Brain microvascular endothelial cell (primary cell): ENCODE data around the gene MYL6.

Experiments
- DNase-seq: peaks from one replicate; pipeline ENCODE4 v3.0.0-alpha.2; 2020
- H3K27ac ChIP-seq: fragments of 250-450 bp; sonication (Bioruptor Pico); 2 replicates; pipeline ENCODE4 v1.5.1; 2020; ENCODE audit warnings: mild to moderate bottlenecking, moderate library complexity
- H3K27me3 ChIP-seq: fragments of 250-450 bp; sonication (Bioruptor Pico); replicated peaks from 2 replicates; pipeline ENCODE4 v1.5.1; 2020; ENCODE audit warnings: mild to moderate bottlenecking
- H3K36me3 ChIP-seq: fragments of 250-450 bp; sonication (Bioruptor Pico); replicated peaks from 2 replicates; pipeline ENCODE4 v1.5.1; 2020; ENCODE audit warnings: mild to moderate bottlenecking
- H3K4me3 ChIP-seq: 2 replicates; pipeline ENCODE4 v1.5.1; 2011; ENCODE audit warnings: low read depth, mild to moderate bottlenecking, control low read depth, low read length, moderate library complexity
- in situ Hi-C: cut with HindIII; loops from 2 replicates; pipeline ENCODE4 v1.10.0; 2017; ENCODE audit warnings: low sequenced_read_pairs, low pct_ligation_motif_present
- TF ChIP-seq, protein P1 (sequence below): IDR thresholded peaks from 2 replicates; pipeline ENCODE4 v1.5.1; 2011; ENCODE audit warnings: low read depth, mild to moderate bottlenecking, moderate library complexity, low read length, control low read depth, inconsistent platforms; ENCODE audit errors: missing control alignments

The MYL6 gene

DNA sequence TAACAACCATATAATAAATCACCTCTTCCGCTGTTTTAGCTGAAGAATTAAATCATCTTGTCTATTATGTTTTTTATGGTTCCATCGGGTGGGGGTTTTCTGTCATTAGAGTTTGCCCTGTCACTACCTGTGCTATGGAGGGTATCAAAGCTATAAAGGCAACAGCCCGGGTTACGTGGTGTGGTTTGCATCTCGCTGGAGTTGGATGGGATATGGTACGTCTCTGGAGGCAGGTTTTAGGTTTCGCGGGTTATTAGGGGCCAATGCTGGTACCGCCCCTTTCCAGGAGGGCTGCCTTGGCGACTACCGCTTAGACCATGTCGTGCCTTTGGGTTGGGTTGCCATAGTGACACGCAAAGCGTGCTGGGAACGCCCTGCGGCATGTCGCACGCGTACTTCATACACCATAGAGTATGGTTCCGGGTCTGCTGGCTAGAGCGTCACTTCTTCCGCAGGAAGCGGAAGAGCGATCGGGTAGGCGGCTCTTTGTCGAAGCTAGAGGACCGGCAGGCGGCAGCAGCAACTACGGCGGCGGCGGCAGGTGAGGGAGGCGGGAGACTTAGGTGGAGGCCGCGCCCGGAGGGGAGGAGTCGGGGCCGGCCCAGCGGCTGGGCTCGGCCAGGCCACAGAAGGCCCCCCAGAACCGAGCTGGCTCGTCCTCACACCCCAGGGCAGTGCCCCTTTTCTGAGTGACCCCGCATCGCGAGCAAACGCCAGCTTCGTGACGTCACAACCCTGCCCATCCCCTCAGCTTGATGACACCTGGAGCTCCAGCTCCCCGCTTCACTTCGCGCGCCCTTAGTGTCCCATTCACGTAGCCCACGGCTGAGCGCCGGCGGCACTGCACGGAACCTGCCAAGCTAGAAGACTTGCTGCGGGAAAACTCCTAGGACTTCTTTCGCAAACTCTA is 40.1 kb upstream of the MYL6 start, which contains the start of gene ZC3H10:
Gene ZC3H10 (plus strand): TSS at position 489 of the 910 bp plus-strand sequence. CDS start 2,297 bp downstream, outside the sequence.
- no peaks in the 10 kb centered on the region for H3K27me3 ChIP-seq
- peak; percentile 99 for DNase-seq
- peak within 1 kb of the TSS; percentile 82 for H3K27ac ChIP-seq
- TF ChIP-seq, protein P1, sequence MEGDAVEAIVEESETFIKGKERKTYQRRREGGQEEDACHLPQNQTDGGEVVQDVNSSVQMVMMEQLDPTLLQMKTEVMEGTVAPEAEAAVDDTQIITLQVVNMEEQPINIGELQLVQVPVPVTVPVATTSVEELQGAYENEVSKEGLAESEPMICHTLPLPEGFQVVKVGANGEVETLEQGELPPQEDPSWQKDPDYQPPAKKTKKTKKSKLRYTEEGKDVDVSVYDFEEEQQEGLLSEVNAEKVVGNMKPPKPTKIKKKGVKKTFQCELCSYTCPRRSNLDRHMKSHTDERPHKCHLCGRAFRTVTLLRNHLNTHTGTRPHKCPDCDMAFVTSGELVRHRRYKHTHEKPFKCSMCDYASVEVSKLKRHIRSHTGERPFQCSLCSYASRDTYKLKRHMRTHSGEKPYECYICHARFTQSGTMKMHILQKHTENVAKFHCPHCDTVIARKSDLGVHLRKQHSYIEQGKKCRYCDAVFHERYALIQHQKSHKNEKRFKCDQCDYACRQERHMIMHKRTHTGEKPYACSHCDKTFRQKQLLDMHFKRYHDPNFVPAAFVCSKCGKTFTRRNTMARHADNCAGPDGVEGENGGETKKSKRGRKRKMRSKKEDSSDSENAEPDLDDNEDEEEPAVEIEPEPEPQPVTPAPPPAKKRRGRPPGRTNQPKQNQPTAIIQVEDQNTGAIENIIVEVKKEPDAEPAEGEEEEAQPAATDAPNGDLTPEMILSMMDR = peak; percentile 61
- H3K4me3 ChIP-seq = peak within 1 kb of the TSS; percentile 98
- H3K36me3 ChIP-seq = peaks cover 18% of the 10 kb centered on the region
- in situ Hi-C loops = loop anchor here (5.0 kb wide), 1 partner anchor 69 kb away; the partner anchor contains the start of gene SMARCC2

DNA sequence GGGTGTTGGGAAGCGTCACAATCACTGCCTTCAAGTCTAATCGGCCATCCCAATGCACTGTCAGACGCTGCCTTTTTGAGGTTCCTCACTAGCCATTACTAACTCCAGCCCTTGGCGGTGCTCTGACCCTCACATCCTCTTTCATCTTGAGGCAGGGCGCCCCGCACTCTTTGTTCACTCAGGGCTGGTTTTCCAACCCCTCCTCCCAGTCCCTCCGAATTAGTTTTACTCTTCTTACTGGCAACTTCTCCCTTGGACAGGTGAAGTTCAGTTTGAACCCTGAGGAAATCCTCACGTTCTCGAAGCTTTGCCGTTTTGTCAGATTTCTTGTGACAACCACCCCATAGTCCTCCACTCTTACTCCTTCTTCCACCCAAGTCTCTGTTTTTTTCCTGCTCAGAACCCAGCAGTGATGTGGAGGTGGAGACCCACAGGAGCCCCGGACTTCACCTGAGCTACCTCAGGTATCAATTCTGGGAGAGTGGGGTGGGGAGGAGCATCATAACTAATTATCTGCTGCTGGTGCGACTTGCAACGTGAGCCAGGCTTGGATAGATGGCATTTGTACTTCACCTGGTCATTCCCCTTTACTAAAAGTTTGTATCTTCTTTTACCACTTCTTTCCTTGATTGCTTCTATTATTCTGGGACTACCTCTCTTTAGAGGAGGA is 39.3 kb upstream of the MYL6 start:
- Histone ChIP-seq H3K27ac (peak overlapping the region; percentile 82), H3K4me3 (peak overlapping the region; percentile 85), H3K27me3 (no peaks in the 10 kb centered on the region), H3K36me3 (peaks cover 10% of the 10 kb centered on the region)
- TF ChIP-seq, protein P1 = no peak
- DNase-seq = no peak
- in situ Hi-C loops = loop anchor here (5.0 kb wide), 1 partner anchor 68 kb away; the partner anchor contains the start of gene SMARCC2

DNA sequence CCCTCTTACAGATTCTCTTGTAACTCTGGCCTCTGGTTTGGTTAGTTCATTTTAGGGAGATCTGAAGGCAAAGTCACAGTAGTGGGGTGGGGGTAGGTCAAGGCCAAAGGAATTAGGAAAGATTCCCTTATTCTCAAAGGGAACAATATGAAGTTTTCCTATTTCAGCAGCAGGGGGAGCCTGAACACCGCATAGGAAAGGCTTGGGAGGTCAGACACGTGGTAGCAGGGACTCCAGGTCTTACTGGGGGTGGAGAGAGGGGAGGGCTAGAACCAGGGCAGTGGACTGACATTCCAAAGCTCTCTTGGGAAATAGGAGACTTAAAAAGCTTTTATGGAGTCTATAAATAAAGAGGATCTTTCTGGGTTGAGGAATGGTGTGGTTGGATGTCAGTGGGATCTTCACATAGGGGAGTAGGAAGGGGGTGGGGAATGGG is 38.8 kb upstream of the MYL6 start:
- TF ChIP-seq, protein P1 = peak; percentile 86
- Histone ChIP-seq H3K27ac (peak overlapping the region; percentile 19), H3K4me3 (no peak overlapping the region), H3K27me3 (no peaks in the 10 kb centered on the region), H3K36me3 (peaks cover 6% of the 10 kb centered on the region)
- in situ Hi-C loops = loop anchor here (5.0 kb wide), 1 partner anchor 68 kb away; the partner anchor contains the start of gene SMARCC2
- DNase-seq = peak; percentile 75

DNA sequence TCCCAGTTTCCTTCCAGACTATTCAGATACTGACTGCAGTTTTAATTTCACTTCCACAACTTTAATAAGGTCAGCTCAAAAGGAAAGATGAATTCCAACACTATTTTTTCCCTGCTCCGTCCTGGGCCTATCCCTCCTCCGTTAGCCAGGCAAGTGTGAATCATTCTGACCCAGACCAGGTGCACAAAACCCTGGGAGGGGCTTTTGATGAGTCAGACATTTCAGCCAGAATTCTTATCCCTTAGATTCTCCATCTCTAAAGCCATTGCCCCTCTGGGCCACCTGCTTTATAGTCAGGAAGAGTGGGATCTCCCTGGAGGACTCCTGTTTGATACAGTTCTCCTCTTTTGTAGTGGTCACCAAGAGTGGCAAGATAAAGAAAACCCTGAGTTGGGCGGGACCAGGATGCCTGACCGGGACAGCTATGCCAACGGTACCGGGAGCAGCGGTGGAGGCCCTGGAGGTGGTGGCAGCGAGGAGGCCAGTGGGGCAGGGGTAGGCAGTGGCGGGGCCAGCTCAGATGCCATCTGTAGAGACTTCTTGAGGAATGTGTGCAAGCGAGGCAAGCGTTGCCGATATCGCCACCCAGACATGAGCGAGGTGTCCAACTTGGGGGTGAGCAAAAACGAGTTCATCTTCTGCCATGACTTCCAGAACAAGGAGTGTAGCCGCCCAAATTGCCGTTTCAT is 37.9 kb upstream of the MYL6 start:
- peaks cover 6% of the 10 kb centered on the region for H3K36me3 ChIP-seq
- H3K27ac ChIP-seq = no peak overlapping the region
- TF ChIP-seq, protein P1 = no peak
- DNase-seq = no peak
- in situ Hi-C loops = no loop called here
- no peak overlapping the region for H3K4me3 ChIP-seq
- no peaks in the 10 kb centered on the region for H3K27me3 ChIP-seq

DNA sequence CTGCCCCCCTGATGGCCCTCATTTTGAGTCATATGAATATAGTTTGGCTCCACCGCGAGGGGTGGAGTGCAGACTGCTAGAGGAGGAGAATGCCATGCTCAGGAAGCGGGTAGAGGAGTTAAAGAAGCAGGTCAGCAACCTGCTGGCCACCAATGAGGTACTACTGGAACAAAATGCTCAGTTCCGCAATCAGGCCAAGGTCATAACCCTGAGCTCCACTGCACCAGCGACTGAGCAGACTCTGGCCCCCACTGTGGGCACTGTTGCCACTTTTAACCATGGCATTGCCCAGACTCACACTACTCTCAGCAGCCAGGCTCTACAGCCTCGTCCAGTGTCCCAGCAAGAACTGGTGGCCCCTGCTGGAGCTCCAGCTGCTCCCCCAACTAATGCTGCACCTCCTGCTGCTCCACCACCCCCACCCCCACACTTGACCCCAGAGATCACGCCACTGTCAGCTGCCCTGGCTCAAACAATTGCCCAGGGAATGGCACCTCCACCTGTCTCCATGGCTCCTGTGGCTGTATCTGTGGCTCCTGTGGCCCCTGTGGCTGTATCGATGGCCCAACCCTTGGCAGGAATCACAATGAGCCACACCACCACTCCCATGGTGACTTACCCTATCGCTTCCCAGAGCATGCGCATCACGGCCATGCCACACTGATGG is 36.8 kb upstream of the MYL6 start:
- H3K27me3 ChIP-seq = no peaks in the 10 kb centered on the region
- in situ Hi-C loops = no loop called here
- no peak overlapping the region for H3K4me3 ChIP-seq
- no peak overlapping the region for H3K27ac ChIP-seq
- H3K36me3 ChIP-seq = peaks cover 6% of the 10 kb centered on the region
- DNase-seq = no peak
- TF ChIP-seq, protein P1 = no peak
